ENCODE data around the gene EXOC6B.

Gene EXOC6B

GRCh38 chr2:72143441-72144273 lies 682.2 kb downstream of the EXOC6B start:
- no peaks in the 10 kb centered on the region for H3K79me2 ChIP-seq (ENCODE audit: insufficient read depth, low read length)
- H2AFZ ChIP-seq (ENCODE audit: low read length): no peak overlapping the region
- H3K4me1 ChIP-seq (ENCODE audit: insufficient read depth, low read length, poor library complexity, severe bottlenecking): no peaks in the 10 kb centered on the region
- no peaks in the 10 kb centered on the region for H3F3A ChIP-seq (ENCODE audit: low read depth)
- H3K4me3 ChIP-seq (ENCODE audit: low read length, poor library complexity, severe bottlenecking): no peak overlapping the region
- H3K9me2 ChIP-seq (replicated peaks; ENCODE audit: low read depth, low read length): no peaks in the 10 kb centered on the region
- TF ChIP-seq EZH2phosphoT487 (IDR thresholded peaks at IDR 0.05; ENCODE audit: borderline replicate concordance): no peak
- TF ChIP-seq, protein P1, sequence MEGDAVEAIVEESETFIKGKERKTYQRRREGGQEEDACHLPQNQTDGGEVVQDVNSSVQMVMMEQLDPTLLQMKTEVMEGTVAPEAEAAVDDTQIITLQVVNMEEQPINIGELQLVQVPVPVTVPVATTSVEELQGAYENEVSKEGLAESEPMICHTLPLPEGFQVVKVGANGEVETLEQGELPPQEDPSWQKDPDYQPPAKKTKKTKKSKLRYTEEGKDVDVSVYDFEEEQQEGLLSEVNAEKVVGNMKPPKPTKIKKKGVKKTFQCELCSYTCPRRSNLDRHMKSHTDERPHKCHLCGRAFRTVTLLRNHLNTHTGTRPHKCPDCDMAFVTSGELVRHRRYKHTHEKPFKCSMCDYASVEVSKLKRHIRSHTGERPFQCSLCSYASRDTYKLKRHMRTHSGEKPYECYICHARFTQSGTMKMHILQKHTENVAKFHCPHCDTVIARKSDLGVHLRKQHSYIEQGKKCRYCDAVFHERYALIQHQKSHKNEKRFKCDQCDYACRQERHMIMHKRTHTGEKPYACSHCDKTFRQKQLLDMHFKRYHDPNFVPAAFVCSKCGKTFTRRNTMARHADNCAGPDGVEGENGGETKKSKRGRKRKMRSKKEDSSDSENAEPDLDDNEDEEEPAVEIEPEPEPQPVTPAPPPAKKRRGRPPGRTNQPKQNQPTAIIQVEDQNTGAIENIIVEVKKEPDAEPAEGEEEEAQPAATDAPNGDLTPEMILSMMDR (conservative IDR thresholded peaks at IDR 0.05; ENCODE audit: low read length): no peak
- H3K36me3 ChIP-seq (ENCODE audit: insufficient read depth, low read length): no peaks in the 10 kb centered on the region
- H3K4me2 ChIP-seq (ENCODE audit: low read depth, low read length, poor library complexity, severe bottlenecking): no peak overlapping the region
- no peak overlapping the region for H3K9ac ChIP-seq (ENCODE audit: low read depth, low read length, poor library complexity, severe bottlenecking)
- no peaks in the 10 kb centered on the region for H3K9me3 ChIP-seq (ENCODE audit: insufficient read depth, low read depth, low read length)
- no peaks in the 10 kb centered on the region for H4K20me1 ChIP-seq (ENCODE audit: insufficient read depth, low read length, poor library complexity, severe bottlenecking)
- no peaks in the 10 kb centered on the region for H3K27me3 ChIP-seq (ENCODE audit: insufficient read depth, low read length, poor library complexity, severe bottlenecking)

- Histone ChIP-seq H3F3A (ENCODE audit: low read depth) (no peaks in the 10 kb centered on the region), H3K9ac (ENCODE audit: low read depth, low read length, poor library complexity, severe bottlenecking) (no peak overlapping the region), H3K9me2 (replicated peaks; ENCODE audit: low read depth, low read length) (no peaks in the 10 kb centered on the region), H3K9me3 (ENCODE audit: insufficient read depth, low read depth, low read length) (no peaks in the 10 kb centered on the region), H3K79me2 (ENCODE audit: insufficient read depth, low read length) (no peaks in the 10 kb centered on the region), H2AFZ (ENCODE audit: low read length) (no peak overlapping the region), H3K4me2 (ENCODE audit: low read depth, low read length, poor library complexity, severe bottlenecking) (no peak overlapping the region), H4K20me1 (ENCODE audit: insufficient read depth, low read length, poor library complexity, severe bottlenecking) (no peaks in the 10 kb centered on the region), H3K36me3 (ENCODE audit: insufficient read depth, low read length) (no peaks in the 10 kb centered on the region), H3K4me1 (ENCODE audit: insufficient read depth, low read length, poor library complexity, severe bottlenecking) (no peaks in the 10 kb centered on the region), H3K4me3 (ENCODE audit: low read length, poor library complexity, severe bottlenecking) (no peak overlapping the region), H3K27me3 (ENCODE audit: insufficient read depth, low read length, poor library complexity, severe bottlenecking) (no peaks in the 10 kb centered on the region)
- TF ChIP-seq, protein P1 (conservative IDR thresholded peaks at IDR 0.05; ENCODE audit: low read length): no peak
- no peak for TF ChIP-seq EZH2phosphoT487 (IDR thresholded peaks at IDR 0.05; ENCODE audit: borderline replicate concordance)
These were observed 683.0 kb downstream of the EXOC6B start for GRCh38 chr2:72142570-72143440.

DNA sequence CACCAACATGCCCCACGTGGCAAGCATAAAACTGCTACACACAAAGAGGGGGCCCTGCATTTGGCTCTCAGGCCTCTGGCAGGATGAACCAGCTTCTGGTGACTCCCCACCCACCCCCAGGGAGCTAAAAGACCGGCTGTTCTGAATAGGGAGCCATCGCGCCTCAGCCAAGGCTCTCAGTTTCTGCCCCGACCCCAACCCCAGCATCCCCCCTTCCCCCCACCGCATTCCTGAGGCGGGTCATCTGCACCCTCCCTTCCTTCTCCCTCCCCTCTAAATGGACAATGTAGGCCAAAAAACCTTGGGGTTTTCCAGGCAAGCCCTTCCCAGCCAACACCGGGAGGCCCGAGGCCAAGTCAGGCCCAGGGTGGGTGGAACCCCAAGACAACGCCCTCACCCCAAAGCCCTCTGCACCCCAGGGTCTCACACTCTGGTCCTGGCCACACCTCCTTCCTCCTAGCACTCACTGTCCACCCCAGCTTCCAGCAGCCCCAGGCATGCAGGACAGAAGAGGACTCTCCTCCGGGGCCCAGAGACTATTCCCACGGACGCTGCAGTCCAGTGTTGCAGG lies 683.9 kb downstream of the EXOC6B start:
- Histone ChIP-seq H3K9ac (ENCODE audit: low read depth, low read length, poor library complexity, severe bottlenecking) (no peak overlapping the region), H3K4me1 (ENCODE audit: insufficient read depth, low read length, poor library complexity, severe bottlenecking) (no peaks in the 10 kb centered on the region), H3K27me3 (ENCODE audit: insufficient read depth, low read length, poor library complexity, severe bottlenecking) (no peaks in the 10 kb centered on the region)

More for the DNA sequence above, 683.9 kb downstream of the EXOC6B start:
- H3K79me2 ChIP-seq (ENCODE audit: insufficient read depth, low read length): no peaks in the 10 kb centered on the region
- no peak overlapping the region for H3K4me3 ChIP-seq (ENCODE audit: low read length, poor library complexity, severe bottlenecking)
- no peaks in the 10 kb centered on the region for H3F3A ChIP-seq (ENCODE audit: low read depth)
- no peak overlapping the region for H3K4me2 ChIP-seq (ENCODE audit: low read depth, low read length, poor library complexity, severe bottlenecking)
- no peaks in the 10 kb centered on the region for H3K9me3 ChIP-seq (ENCODE audit: insufficient read depth, low read depth, low read length)
- H2AFZ ChIP-seq (ENCODE audit: low read length): no peak overlapping the region
- TF ChIP-seq, protein P1 (conservative IDR thresholded peaks at IDR 0.05; ENCODE audit: low read length): no peak
- no peak for TF ChIP-seq EZH2phosphoT487 (IDR thresholded peaks at IDR 0.05; ENCODE audit: borderline replicate concordance)
- H4K20me1 ChIP-seq (ENCODE audit: insufficient read depth, low read length, poor library complexity, severe bottlenecking): no peaks in the 10 kb centered on the region
- no peaks in the 10 kb centered on the region for H3K36me3 ChIP-seq (ENCODE audit: insufficient read depth, low read length)
- no peaks in the 10 kb centered on the region for H3K9me2 ChIP-seq (replicated peaks; ENCODE audit: low read depth, low read length)
